HepG2 (cell line): ENCODE results near the gene YPEL4. TPM values are rescaled to one million over a fixed set of nuclear protein-coding genes. Genes with fewer than 3 reads are reported as not detected.

Experiments used
- KMT2B ChIP-seq: IDR thresholded peaks from 2 replicates; pipeline ENCODE4 v1.6.1; 2016; ENCODE audit warnings: missing genetic modification reagents, missing compliant biosample characterization
- ZMYM3 ChIP-seq: sonication (generic); formaldehyde crosslinking; IDR thresholded peaks from 2 replicates; pipeline ENCODE4 v1.5.1; 2020; ENCODE audit warnings: mild to moderate bottlenecking, missing genetic modification reagents
- ZNF101 ChIP-seq: sonication (generic); formaldehyde crosslinking; IDR thresholded peaks from 2 replicates; pipeline ENCODE4 v1.4.0; 2020; ENCODE audit warnings: mild to moderate bottlenecking, low read depth, missing genetic modification reagents, borderline replicate concordance
- ZNF205 ChIP-seq: IDR thresholded peaks from 2 replicates; pipeline ENCODE4 v1.6.1; 2018; ENCODE audit warnings: missing biosample characterization, missing genetic modification reagents
- ZNF746 ChIP-seq: sonication (generic); formaldehyde crosslinking; IDR thresholded peaks from 2 replicates; pipeline ENCODE4 v1.8.0; 2022; ENCODE audit warnings: mild to moderate bottlenecking, missing genetic modification reagents
- ZNF841 ChIP-seq: sonication (generic); formaldehyde crosslinking; IDR thresholded peaks from 2 replicates; pipeline ENCODE4 v1.8.1; 2023; ENCODE audit warnings: missing genetic modification reagents, borderline replicate concordance
- polyA plus RNA-seq, 8 experiments: library from polyadenylated mRNA; depleted of rRNA in 3 of 8; stranded (reverse) in 7 of 8; unstranded in 1 of 8; fragments of >200 nt; fragmentation: Illumina TruSeq in 4 of 8; extraction: Trizol in 4 of 8; gene quantifications; 2 replicates each; pipeline versions ENCODE4 v1.2.1 to v1.2.3, GENCODE V29; 2011 to 2016; ENCODE audit warnings: low read depth in 4 of 8, missing spikeins in 1 of 8, mixed read lengths in 1 of 8; ENCODE audit not compliant: insufficient read depth in 1 of 8
- total RNA-seq, 5 experiments: library from RNA; depleted of rRNA; stranded (reverse); fragments of >200 nt; fragmentation: Illumina TruSeq; extraction: Trizol; gene quantifications; 2 replicates each; pipeline ENCODE4 v1.2.3, GENCODE V29; 2016; ENCODE audit warnings: low read depth in 1 of 5
- TF ChIP-seq, protein P1 (sequence below): sonication (generic); formaldehyde crosslinking; IDR thresholded peaks from 2 replicates; pipeline ENCODE4 v1.8.0; 2022; ENCODE audit warnings: missing genetic modification reagents, mild to moderate bottlenecking, inconsistent platforms, borderline replicate concordance
- TF ChIP-seq, protein P2 (sequence below), 2 experiments: fragments of 450-650 bp in 1 of 2; sonication (generic) in 1 of 2; formaldehyde crosslinking in 1 of 2; IDR thresholded peaks; 2 replicates each; pipeline versions ENCODE4 v1.6.1 to v1.8.0; 2016 to 2022; ENCODE audit warnings: antibody characterized with exemption in 1 of 2, mild to moderate bottlenecking in 1 of 2, missing genetic modification reagents in 1 of 2

The YPEL4 gene
- total and polyA plus RNA-seq, 2 of the 13 experiments (the other 11 are each of a cell fraction or from before 2014, with no cell fraction given), result 0.04 TPM; not detected in 1

DNA sequence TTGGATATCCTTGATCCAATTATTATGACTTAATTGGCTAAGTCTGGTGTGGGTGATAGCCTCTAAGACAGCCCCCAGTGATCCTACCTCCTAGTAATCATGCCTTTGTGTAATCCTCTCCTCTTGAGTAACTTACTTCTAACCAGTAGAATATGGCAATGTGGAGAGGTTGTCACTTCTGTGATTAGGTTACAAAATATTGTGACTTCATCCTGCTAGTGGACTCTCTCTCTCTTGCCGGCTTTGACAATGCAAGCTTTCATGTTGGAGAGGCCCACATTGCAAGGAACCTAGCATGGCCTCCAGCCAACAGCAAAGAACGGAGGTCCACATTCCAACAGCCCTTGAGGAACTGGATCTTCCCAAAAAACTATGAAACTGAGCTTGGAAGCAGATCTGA is 19.5 kb downstream of the YPEL4 start (continued):
- TF ChIP-seq, protein P1, sequence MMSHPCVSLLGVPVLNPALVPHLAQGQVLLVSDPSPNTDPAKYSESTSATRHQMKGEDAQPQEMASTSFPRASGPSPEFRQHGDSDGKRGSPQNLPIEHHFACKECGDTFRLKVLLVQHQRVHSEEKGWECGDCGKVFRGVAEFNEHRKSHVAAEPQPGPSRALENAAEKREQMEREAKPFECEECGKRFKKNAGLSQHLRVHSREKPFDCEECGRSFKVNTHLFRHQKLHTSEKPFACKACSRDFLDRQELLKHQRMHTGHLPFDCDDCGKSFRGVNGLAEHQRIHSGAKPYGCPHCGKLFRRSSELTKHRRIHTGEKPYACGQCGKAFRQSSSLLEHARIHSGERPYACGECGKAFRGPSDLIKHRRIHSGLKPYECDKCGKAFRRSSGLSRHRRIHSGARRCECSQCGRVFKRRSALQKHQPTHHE (CRISPR knock-in tag), result no peak
- TF ChIP-seq ZNF841 (CRISPR knock-in tag) (no peak), ZMYM3 (CRISPR knock-in tag) (no peak), ZNF205 (no peak), ZNF746 (CRISPR knock-in tag) (no peak), ZNF101 (CRISPR knock-in tag) (no peak), KMT2B (no peak)
- TF ChIP-seq, protein P2, sequence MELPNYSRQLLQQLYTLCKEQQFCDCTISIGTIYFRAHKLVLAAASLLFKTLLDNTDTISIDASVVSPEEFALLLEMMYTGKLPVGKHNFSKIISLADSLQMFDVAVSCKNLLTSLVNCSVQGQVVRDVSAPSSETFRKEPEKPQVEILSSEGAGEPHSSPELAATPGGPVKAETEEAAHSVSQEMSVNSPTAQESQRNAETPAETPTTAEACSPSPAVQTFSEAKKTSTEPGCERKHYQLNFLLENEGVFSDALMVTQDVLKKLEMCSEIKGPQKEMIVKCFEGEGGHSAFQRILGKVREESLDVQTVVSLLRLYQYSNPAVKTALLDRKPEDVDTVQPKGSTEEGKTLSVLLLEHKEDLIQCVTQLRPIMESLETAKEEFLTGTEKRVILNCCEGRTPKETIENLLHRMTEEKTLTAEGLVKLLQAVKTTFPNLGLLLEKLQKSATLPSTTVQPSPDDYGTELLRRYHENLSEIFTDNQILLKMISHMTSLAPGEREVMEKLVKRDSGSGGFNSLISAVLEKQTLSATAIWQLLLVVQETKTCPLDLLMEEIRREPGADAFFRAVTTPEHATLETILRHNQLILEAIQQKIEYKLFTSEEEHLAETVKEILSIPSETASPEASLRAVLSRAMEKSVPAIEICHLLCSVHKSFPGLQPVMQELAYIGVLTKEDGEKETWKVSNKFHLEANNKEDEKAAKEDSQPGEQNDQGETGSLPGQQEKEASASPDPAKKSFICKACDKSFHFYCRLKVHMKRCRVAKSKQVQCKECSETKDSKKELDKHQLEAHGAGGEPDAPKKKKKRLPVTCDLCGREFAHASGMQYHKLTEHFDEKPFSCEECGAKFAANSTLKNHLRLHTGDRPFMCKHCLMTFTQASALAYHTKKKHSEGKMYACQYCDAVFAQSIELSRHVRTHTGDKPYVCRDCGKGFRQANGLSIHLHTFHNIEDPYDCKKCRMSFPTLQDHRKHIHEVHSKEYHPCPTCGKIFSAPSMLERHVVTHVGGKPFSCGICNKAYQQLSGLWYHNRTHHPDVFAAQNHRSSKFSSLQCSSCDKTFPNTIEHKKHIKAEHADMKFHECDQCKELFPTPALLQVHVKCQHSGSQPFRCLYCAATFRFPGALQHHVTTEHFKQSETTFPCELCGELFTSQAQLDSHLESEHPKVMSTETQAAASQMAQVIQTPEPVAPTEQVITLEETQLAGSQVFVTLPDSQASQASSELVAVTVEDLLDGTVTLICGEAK (IDR thresholded peaks at IDR 0.05), result no peak
- TF ChIP-seq, protein P2 (CRISPR knock-in tag; IDR thresholded peaks at IDR 0.05), result no peak
- TF ChIP-seq, all 625 proteins: peak for 0
